Measurements from ENCODE around the gene NPAS3.

Gene NPAS3

DNA sequence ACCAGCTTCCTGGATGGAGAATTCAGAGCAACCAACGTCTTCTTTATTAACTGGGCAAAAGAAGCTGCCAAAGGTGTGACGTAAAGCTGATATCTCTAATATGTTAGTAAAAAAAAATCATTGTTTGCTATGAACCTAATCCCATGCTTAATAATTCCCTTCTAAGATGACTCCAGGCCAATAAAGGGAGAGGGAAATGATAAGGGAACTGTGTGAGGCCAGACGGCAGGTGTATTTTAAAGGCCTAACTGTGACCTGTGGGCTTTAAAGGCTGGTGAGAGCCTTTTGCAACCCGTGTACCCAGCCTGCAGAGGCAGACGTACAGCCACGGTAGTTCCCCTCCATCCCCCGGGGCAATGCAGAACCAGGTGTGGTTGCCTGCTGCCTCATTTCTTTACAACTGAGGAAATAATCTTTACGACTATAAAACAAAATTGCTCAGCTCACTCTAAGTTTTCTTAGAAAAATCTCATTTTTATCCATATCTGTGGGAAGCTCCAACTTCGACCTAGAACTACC lies 641.6 kb downstream of the NPAS3 start:
- peak overlapping the region in 2 of 3 experiments; percentile 36 to 56 for H3K27ac Mint-ChIP-seq
- H3K9me3 Mint-ChIP-seq: no peaks in the 10 kb centered on the region
- no peaks in the 10 kb centered on the region for H3K27me3 Mint-ChIP-seq (ENCODE audit: low read depth)
- H3K36me3 Mint-ChIP-seq (ENCODE audit: low read depth): no peaks in the 10 kb centered on the region
- TF ChIP-seq, protein P1, sequence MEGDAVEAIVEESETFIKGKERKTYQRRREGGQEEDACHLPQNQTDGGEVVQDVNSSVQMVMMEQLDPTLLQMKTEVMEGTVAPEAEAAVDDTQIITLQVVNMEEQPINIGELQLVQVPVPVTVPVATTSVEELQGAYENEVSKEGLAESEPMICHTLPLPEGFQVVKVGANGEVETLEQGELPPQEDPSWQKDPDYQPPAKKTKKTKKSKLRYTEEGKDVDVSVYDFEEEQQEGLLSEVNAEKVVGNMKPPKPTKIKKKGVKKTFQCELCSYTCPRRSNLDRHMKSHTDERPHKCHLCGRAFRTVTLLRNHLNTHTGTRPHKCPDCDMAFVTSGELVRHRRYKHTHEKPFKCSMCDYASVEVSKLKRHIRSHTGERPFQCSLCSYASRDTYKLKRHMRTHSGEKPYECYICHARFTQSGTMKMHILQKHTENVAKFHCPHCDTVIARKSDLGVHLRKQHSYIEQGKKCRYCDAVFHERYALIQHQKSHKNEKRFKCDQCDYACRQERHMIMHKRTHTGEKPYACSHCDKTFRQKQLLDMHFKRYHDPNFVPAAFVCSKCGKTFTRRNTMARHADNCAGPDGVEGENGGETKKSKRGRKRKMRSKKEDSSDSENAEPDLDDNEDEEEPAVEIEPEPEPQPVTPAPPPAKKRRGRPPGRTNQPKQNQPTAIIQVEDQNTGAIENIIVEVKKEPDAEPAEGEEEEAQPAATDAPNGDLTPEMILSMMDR (IDR thresholded peaks at IDR 0.05; ENCODE audit: unreplicated experiment in 3 of 3): no peak
- H3K4me3 Mint-ChIP-seq: no peak overlapping the region
- H3K4me1 Mint-ChIP-seq: peaks cover 7% of the 10 kb centered on the region

DNA sequence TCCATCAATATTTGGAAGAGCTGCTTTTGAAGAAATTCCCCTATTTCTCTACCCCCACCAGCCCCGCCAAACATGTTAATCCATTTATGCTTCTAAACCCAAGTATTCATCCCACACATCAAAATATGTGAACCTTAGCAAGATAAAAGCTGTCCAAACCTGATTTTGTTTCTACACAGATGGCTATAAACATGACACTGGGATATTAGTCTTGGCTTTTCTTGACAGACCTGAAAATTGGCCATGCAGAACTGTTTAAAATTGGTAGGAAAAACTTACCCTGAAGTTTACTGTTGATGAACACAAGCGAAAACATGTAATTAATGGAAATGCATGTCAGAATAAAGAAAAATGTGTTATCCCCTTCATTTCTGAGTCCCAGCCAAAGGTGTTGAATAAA lies 642.2 kb downstream of the NPAS3 start:
- TF ChIP-seq, protein P1 (IDR thresholded peaks at IDR 0.05; ENCODE audit: unreplicated experiment in 3 of 3): no peak
- H3K9me3 Mint-ChIP-seq: no peaks in the 10 kb centered on the region
- H3K27ac Mint-ChIP-seq: peak overlapping the region in 2 of 3 experiments; percentile 36 to 56
- H3K36me3 Mint-ChIP-seq (ENCODE audit: low read depth): no peaks in the 10 kb centered on the region
- H3K4me3 Mint-ChIP-seq: no peak overlapping the region
- H3K27me3 Mint-ChIP-seq (ENCODE audit: low read depth): no peaks in the 10 kb centered on the region
- peaks cover 7% of the 10 kb centered on the region for H3K4me1 Mint-ChIP-seq

DNA sequence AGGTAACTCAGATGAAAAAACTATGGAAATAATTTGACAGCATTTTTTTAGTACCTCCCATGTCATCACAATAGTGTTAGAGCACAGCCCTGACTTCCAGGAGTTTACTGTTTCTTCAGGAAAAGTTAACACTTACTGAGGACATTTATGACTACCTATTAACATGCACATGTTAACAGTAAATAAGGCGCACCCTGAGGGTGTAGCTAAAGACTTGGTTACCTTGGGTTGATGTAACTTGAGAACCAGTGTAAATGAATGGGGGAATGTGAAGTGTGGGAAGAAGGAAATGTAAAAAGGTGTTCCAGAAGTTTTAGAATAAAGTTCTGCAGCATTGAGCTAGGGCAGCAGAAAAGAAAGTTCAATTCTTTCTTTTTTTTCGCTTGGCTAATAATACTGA lies 646.0 kb downstream of the NPAS3 start:
- Mint-ChIP-seq H3K4me3 (no peak overlapping the region), H3K4me1 (peaks cover 7% of the 10 kb centered on the region), H3K27ac (no peak overlapping the region), H3K27me3 (ENCODE audit: low read depth) (no peaks in the 10 kb centered on the region), H3K9me3 (no peaks in the 10 kb centered on the region), H3K36me3 (ENCODE audit: low read depth) (no peaks in the 10 kb centered on the region)
- TF ChIP-seq, protein P1 (IDR thresholded peaks at IDR 0.05; ENCODE audit: unreplicated experiment in 3 of 3): no peak

DNA sequence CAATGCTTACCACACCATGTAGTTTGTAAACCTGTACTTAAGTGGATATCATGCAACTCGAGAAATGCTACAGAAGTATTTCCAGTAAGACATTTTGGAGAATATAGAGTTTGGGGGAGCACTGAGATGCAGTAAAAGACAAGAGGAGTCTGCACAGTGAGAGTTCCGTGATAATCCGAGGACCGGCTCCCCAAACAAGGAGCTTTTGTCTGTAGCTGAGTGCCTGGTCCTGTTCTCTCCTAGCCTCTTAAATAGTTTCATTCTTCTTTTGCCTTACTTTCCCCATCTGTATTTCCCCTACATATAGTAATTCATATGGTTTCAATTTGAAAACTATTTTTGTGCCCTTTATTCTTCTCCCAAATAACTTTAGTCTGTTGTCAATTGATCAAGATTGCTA lies 648.1 kb downstream of the NPAS3 start:
- no peaks in the 10 kb centered on the region for H3K4me1 Mint-ChIP-seq
- no peaks in the 10 kb centered on the region for H3K27me3 Mint-ChIP-seq (ENCODE audit: low read depth)
- H3K36me3 Mint-ChIP-seq (ENCODE audit: low read depth): no peaks in the 10 kb centered on the region
- H3K27ac Mint-ChIP-seq: no peak overlapping the region
- TF ChIP-seq, protein P1 (IDR thresholded peaks at IDR 0.05; ENCODE audit: unreplicated experiment in 3 of 3): no peak
- H3K9me3 Mint-ChIP-seq: no peaks in the 10 kb centered on the region
- H3K4me3 Mint-ChIP-seq: no peak overlapping the region

DNA sequence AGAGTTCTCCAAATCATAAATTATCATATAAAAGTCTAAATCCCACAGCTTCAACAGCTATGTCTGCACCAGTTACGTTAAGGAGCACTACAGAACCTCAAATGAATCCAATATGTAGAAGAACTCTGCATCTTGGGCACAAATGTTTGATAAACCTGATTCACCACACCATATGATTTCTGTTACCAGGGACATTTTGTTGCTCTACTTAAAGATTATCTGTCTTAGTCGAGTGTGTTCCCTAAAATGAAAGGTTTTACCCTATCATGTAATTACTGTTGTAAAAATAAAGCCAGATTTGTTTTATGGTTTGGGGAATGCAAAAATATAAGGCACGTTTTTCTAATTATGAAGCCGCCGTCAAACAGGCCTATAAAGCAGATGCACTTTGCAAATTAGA lies 649.1 kb downstream of the NPAS3 start:
- Mint-ChIP-seq H3K27me3 (ENCODE audit: low read depth) (no peaks in the 10 kb centered on the region), H3K4me3 (no peak overlapping the region), H3K9me3 (no peaks in the 10 kb centered on the region), H3K36me3 (ENCODE audit: low read depth) (no peaks in the 10 kb centered on the region), H3K27ac (no peak overlapping the region), H3K4me1 (no peaks in the 10 kb centered on the region)
- TF ChIP-seq, protein P1 (IDR thresholded peaks at IDR 0.05; ENCODE audit: unreplicated experiment in 3 of 3): no peak

DNA sequence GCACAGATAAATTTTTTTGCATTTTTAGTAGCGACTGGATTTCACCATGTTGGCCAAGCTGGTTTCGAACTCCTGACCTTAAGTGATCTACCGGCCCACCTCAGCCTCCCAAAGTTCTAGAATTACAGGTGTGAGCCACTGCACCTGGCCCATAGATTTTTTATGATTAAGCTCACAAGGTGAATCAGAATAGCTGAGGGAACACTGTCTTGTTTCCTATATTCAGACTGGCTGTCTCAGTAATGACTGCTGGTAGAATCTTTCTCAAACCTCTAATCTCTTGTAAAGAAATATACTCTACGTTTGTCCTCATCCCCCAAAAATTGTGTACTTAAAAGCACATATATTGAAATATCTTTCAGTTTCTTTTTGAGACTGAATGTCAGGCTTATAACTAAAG lies 650.1 kb downstream of the NPAS3 start:
- Mint-ChIP-seq H3K27ac (no peak overlapping the region), H3K36me3 (ENCODE audit: low read depth) (no peaks in the 10 kb centered on the region), H3K4me1 (no peaks in the 10 kb centered on the region), H3K4me3 (no peak overlapping the region), H3K9me3 (no peaks in the 10 kb centered on the region), H3K27me3 (ENCODE audit: low read depth) (no peaks in the 10 kb centered on the region)
- TF ChIP-seq, protein P1 (IDR thresholded peaks at IDR 0.05; ENCODE audit: unreplicated experiment in 3 of 3): no peak

All from nephron (organoid).